ENCODE measurements around the gene ROS1. TPM values are rescaled to one million over a fixed set of nuclear protein-coding genes. Genes with fewer than 3 reads are reported as not detected.

The ROS1 gene
- total and polyA plus RNA-seq, 2 donors (not counting 1 experiment from before 2014, with no cell fraction given): not detected

- H3K27ac Mint-ChIP-seq: no peak overlapping the region
- intact Hi-C loops (cut with micrococcal nuclease): no loop called here
- ATAC-seq (ENCODE audit: low read depth) (no peak), DNase-seq (no peak)
- H3K27me3 Mint-ChIP-seq: peaks cover 26% of the 10 kb centered on the region
- no peaks in the 10 kb centered on the region for H4K20me1 ChIP-seq (ENCODE audit: control insufficient read depth, insufficient read depth, low read length, poor library complexity, severe bottlenecking)
- no peaks in the 10 kb centered on the region for H3K9me3 Mint-ChIP-seq (ENCODE audit: insufficient read depth)
- no peak overlapping the region for H2AFZ ChIP-seq (ENCODE audit: insufficient read depth, low read depth, low read length, poor library complexity, severe bottlenecking)
- no peaks in the 10 kb centered on the region for H3K4me1 Mint-ChIP-seq
- H3K27me3 ChIP-seq (replicated peaks in 1 of 4; ENCODE audit: control extremely low read depth in 1 of 4, control insufficient read depth in 3 of 4, insufficient read depth in 4 of 4, low read length in 3 of 4): peaks cover 0 to 7% (median 5%) of the 10 kb centered on the region in 4 experiments
- TF ChIP-seq EZH2 (IDR thresholded peaks at IDR 0.05; ENCODE audit: borderline replicate concordance, insufficient read depth, low read depth, low read length, poor library complexity, severe bottlenecking): no peak
- TF ChIP-seq, protein P1, sequence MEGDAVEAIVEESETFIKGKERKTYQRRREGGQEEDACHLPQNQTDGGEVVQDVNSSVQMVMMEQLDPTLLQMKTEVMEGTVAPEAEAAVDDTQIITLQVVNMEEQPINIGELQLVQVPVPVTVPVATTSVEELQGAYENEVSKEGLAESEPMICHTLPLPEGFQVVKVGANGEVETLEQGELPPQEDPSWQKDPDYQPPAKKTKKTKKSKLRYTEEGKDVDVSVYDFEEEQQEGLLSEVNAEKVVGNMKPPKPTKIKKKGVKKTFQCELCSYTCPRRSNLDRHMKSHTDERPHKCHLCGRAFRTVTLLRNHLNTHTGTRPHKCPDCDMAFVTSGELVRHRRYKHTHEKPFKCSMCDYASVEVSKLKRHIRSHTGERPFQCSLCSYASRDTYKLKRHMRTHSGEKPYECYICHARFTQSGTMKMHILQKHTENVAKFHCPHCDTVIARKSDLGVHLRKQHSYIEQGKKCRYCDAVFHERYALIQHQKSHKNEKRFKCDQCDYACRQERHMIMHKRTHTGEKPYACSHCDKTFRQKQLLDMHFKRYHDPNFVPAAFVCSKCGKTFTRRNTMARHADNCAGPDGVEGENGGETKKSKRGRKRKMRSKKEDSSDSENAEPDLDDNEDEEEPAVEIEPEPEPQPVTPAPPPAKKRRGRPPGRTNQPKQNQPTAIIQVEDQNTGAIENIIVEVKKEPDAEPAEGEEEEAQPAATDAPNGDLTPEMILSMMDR (IDR thresholded peaks at IDR 0.05): no peak
- no peak overlapping the region for H3K4me3 Mint-ChIP-seq
- H3K79me2 ChIP-seq (ENCODE audit: control insufficient read depth, insufficient read depth, low read length): no peaks in the 10 kb centered on the region
- no peak overlapping the region for H3K4me2 ChIP-seq (replicated peaks; ENCODE audit: low read depth, low read length, poor library complexity, severe bottlenecking)
- no peaks in the 10 kb centered on the region for H3K4me1 ChIP-seq (ENCODE audit: control insufficient read depth in 2 of 2, insufficient read depth in 2 of 2, low read length in 2 of 2)
- H3K36me3 ChIP-seq (replicated peaks in 1 of 2; ENCODE audit: control extremely low read depth in 1 of 2, control insufficient read depth in 1 of 2, extremely low read depth in 1 of 2, insufficient read depth in 2 of 2, low read length in 1 of 2): no peaks in the 10 kb centered on the region
- no peak overlapping the region for H3K27ac ChIP-seq (ENCODE audit: low read length in 2 of 2)
- H3K9me3 ChIP-seq (ENCODE audit: control extremely low read depth in 1 of 3, control insufficient read depth in 2 of 3, insufficient read depth in 1 of 3, low read length in 2 of 3): no peaks in the 10 kb centered on the region
- H3K4me3 ChIP-seq (ENCODE audit: control extremely low read depth in 1 of 5, extremely low read depth in 1 of 5, insufficient read depth in 1 of 5, low read depth in 2 of 5, low read length in 4 of 5): no peak overlapping the region
- POLR2A ChIA-PET: no interaction called here
- H3K9ac ChIP-seq (ENCODE audit: low read length): no peak overlapping the region
- 83% methylated on average over 1 of the region's 2 CpGs for WGBS (ENCODE audit: insufficient coverage)
- CTCF ChIA-PET: no interaction called here
These were observed 33.6 kb upstream of the ROS1 start for GRCh38 chr6:117459204-117459944.

DNA sequence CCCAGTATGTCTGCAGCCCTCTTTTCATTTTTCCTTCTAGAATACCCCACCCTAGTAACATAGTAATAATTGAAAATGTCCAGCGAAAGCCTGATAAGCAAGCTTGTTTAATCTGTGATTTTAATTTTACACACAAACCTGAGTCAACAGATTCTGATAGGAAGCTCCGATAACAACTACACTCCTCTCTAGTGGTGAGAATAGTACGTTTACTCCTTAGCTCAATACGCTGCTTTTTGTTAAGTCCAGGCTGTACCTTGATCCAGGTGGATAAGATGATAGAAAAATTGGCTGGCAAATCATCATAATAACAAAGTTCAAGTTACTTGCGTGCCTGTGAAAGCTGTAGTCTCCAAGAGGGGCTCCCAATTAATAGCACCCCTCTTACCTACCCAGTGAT is 31.3 kb upstream of the ROS1 start:
- ATAC-seq (ENCODE audit: low read depth): no peak
- CTCF ChIA-PET: interaction anchor here (0.7 kb wide), 1 partner anchor 9 kb away, joined by 4 read pairs; no protein-coding TSS in a partner anchor
- POLR2A ChIA-PET: no interaction called here
- no peak overlapping the region for H3K4me3 Mint-ChIP-seq
- H3K9ac ChIP-seq (ENCODE audit: low read length): no peak overlapping the region
- H3K27ac ChIP-seq (ENCODE audit: low read length in 2 of 2): no peak overlapping the region
- no peaks in the 10 kb centered on the region for H3K36me3 ChIP-seq (replicated peaks in 1 of 2; ENCODE audit: control extremely low read depth in 1 of 2, control insufficient read depth in 1 of 2, extremely low read depth in 1 of 2, insufficient read depth in 2 of 2, low read length in 1 of 2)
- DNase-seq: no peak
- H3K4me1 ChIP-seq (ENCODE audit: control insufficient read depth in 2 of 2, insufficient read depth in 2 of 2, low read length in 2 of 2): no peaks in the 10 kb centered on the region
- H3K27me3 Mint-ChIP-seq: peaks cover 23% of the 10 kb centered on the region
- H3K9me3 Mint-ChIP-seq (ENCODE audit: insufficient read depth): no peaks in the 10 kb centered on the region
- no peak overlapping the region for H3K4me2 ChIP-seq (replicated peaks; ENCODE audit: low read depth, low read length, poor library complexity, severe bottlenecking)
- intact Hi-C loops (cut with micrococcal nuclease): no loop called here
- H3K79me2 ChIP-seq (ENCODE audit: control insufficient read depth, insufficient read depth, low read length): no peaks in the 10 kb centered on the region
- H2AFZ ChIP-seq (ENCODE audit: insufficient read depth, low read depth, low read length, poor library complexity, severe bottlenecking): no peak overlapping the region
- H3K4me3 ChIP-seq (ENCODE audit: control extremely low read depth in 1 of 5, extremely low read depth in 1 of 5, insufficient read depth in 1 of 5, low read depth in 2 of 5, low read length in 4 of 5): no peak overlapping the region
- H4K20me1 ChIP-seq (ENCODE audit: control insufficient read depth, insufficient read depth, low read length, poor library complexity, severe bottlenecking): no peaks in the 10 kb centered on the region
- H3K27ac Mint-ChIP-seq: no peak overlapping the region
- H3K9me3 ChIP-seq (ENCODE audit: control extremely low read depth in 1 of 3, control insufficient read depth in 2 of 3, insufficient read depth in 1 of 3, low read length in 2 of 3): no peaks in the 10 kb centered on the region
- no CpG with 5 or more reads among the region's 5 CpGs for WGBS (ENCODE audit: insufficient coverage)
- H3K4me1 Mint-ChIP-seq: no peaks in the 10 kb centered on the region
- TF ChIP-seq, protein P1 (IDR thresholded peaks at IDR 0.05): no peak
- no peak for TF ChIP-seq EZH2 (IDR thresholded peaks at IDR 0.05; ENCODE audit: borderline replicate concordance, insufficient read depth, low read depth, low read length, poor library complexity, severe bottlenecking)
- peaks cover 0 to 7% (median 0%) of the 10 kb centered on the region in 4 experiments for H3K27me3 ChIP-seq (replicated peaks in 1 of 4; ENCODE audit: control extremely low read depth in 1 of 4, control insufficient read depth in 3 of 4, insufficient read depth in 4 of 4, low read length in 3 of 4)

Data from B cell (primary cell).